ENCODE data around the gene FUOM. TPM values are rescaled to one million over a fixed set of nuclear protein-coding genes. Genes with fewer than 3 reads are reported as not detected.

FUOM gene
- polyA plus RNA-seq, 1 of the 3 experiments (the other 2 are of a cell fraction), result 32.5 TPM

GRCh38 chr10:133379152-133379800 lies 21.5 kb upstream of the FUOM start, which contains the start of gene PAOX:
TSS of gene PAOX (plus strand) at chr10:133379262. CDS start at chr10:133379317, 55 bp downstream.
- H3F3A ChIP-seq (replicated peaks; ENCODE audit: insufficient read depth), result no peaks in the 10 kb centered on the region
- H3K4me3 ChIP-seq (ENCODE audit: low read depth in 2 of 2, low read length in 1 of 2), result peak within 1 kb of the TSS; percentile 74 to 76
- peak within 1 kb of the TSS in 1 of 2 experiments; percentile 67; a peak in 1 of 4 replicates for H3K27ac ChIP-seq (ENCODE audit: low read depth in 2 of 2, low read length in 1 of 2)
- H3K4me2 ChIP-seq, result peak within 1 kb of the TSS; percentile 97
- H3K9me2 ChIP-seq, result no peaks in the 10 kb centered on the region
- ChIA-PET CTCF (interaction anchor here (1.1 to 2.3 kb wide), 3 partner anchors 18 to 50 kb away, joined by 4 to 13 read pairs (median 7); no protein-coding TSS in a partner anchor), POLR2A (interaction anchor here (0.6 to 1.1 kb wide), 2 partner anchors 13 to 31 kb away, joined by 3 read pairs; no protein-coding TSS in a partner anchor)
- H3K4me1 ChIP-seq (ENCODE audit: control insufficient read depth in 1 of 2, insufficient read depth in 2 of 2, low read depth in 1 of 2, low read length in 1 of 2), result peaks cover 0 to 15% of the 10 kb centered on the region in 2 experiments; a peak in 1 of 4 replicates
- DNase-seq, result peak; percentile 93
- no peaks in the 10 kb centered on the region for H3K27me3 ChIP-seq (ENCODE audit: insufficient read depth)
- peak within 1 kb of the TSS; percentile 64 for H3K9ac ChIP-seq
- H3K79me2 ChIP-seq (ENCODE audit: insufficient read depth), result no peaks in the 10 kb centered on the region
- no peaks in the 10 kb centered on the region for H4K20me1 ChIP-seq (ENCODE audit: insufficient read depth)
- no peak for TF ChIP-seq GATA2 (CRISPR knock-in tag; IDR thresholded peaks at IDR 0.05)
- TF ChIP-seq POLR2AphosphoS5 (IDR thresholded peaks at IDR 0.05; ENCODE audit: low read depth, low read length), result 0 out of 2 replicates have a peak, but pooled peaks have one; percentile 37
- TF ChIP-seq SIN3A (IDR thresholded peaks at IDR 0.05; ENCODE audit: borderline replicate concordance, low read depth, low read length), result no peak
- TF ChIP-seq FOXJ3 (CRISPR knock-in tag; IDR thresholded peaks at IDR 0.05), result no peak
- no peak for TF ChIP-seq ZBTB33 (IDR thresholded peaks at IDR 0.05; ENCODE audit: borderline replicate concordance, low read depth)
- no peak for TF ChIP-seq RFX5 (IDR thresholded peaks at IDR 0.05; ENCODE audit: low read length)
- no peak for TF ChIP-seq USF2 (IDR thresholded peaks at IDR 0.05; ENCODE audit: borderline replicate concordance, low read depth, low read length)
- no peak for TF ChIP-seq MEF2A (IDR thresholded peaks at IDR 0.05; ENCODE audit: borderline replicate concordance, low read depth)
- TF ChIP-seq RCOR1 (IDR thresholded peaks at IDR 0.05; ENCODE audit: low read length), result no peak
- TF ChIP-seq JUND (IDR thresholded peaks at IDR 0.05), result no peak
- TF ChIP-seq NFIC (IDR thresholded peaks at IDR 0.05; ENCODE audit: borderline replicate concordance), result no peak
- TF ChIP-seq FOSL2 (IDR thresholded peaks at IDR 0.05; ENCODE audit: borderline replicate concordance, low read depth), result no peak
- no peak for TF ChIP-seq TEAD4 (IDR thresholded peaks at IDR 0.05; ENCODE audit: borderline replicate concordance, insufficient read depth)
- no peak for TF ChIP-seq CHD2 (IDR thresholded peaks at IDR 0.05; ENCODE audit: low read length, partially characterized antibody)
- TF ChIP-seq TAF1 (IDR thresholded peaks at IDR 0.05; ENCODE audit: borderline replicate concordance, low read depth, low read length), result peak; percentile 52
- no peak for TF ChIP-seq CTCF (IDR thresholded peaks at IDR 0.05)
- H3K9me3 ChIP-seq, result no peaks in the 10 kb centered on the region
- H3K36me3 ChIP-seq (replicated peaks in 1 of 2; ENCODE audit: control insufficient read depth in 1 of 2, insufficient read depth in 2 of 2, low read length in 1 of 2), result no peaks in the 10 kb centered on the region
- WGBS (ENCODE audit: low lambda C conversion rate), result 20% methylated on average over 36 of the region's 78 CpGs
- peak within 1 kb of the TSS; percentile 92 for H2AFZ ChIP-seq (ENCODE audit: low read depth)

Data from SK-N-SH (cell line).